Measurements from ENCODE around the gene RUNDC3A.

Gene RUNDC3A

GRCh38 chr17:44281570-44281969 is 26.8 kb upstream of the RUNDC3A start:
- TF ChIP-seq PAX5 (IDR thresholded peaks at IDR 0.05; ENCODE audit: insufficient read depth, low read length, severe bottlenecking) (no peak), POLR2AphosphoS5 (IDR thresholded peaks at IDR 0.05; ENCODE audit: low read depth, low read length) (no peak), SPI1 (IDR thresholded peaks at IDR 0.05; ENCODE audit: low read depth, low read length) (no peak), POU2F2 (IDR thresholded peaks at IDR 0.05; ENCODE audit: low read depth, low read length) (no peak), TAF1 (IDR thresholded peaks at IDR 0.05; ENCODE audit: low read depth, low read length) (no peak), POLR2A (IDR thresholded peaks at IDR 0.05; ENCODE audit: low read depth, low read length) (no peak)
- no peak for DNase-seq (ENCODE audit: insufficient read length, low spot score)
- FAIRE-seq, result no peak

- TF ChIP-seq SPI1 (IDR thresholded peaks at IDR 0.05; ENCODE audit: low read depth, low read length), result no peak
- TF ChIP-seq TAF1 (IDR thresholded peaks at IDR 0.05; ENCODE audit: low read depth, low read length), result no peak
- no peak for TF ChIP-seq POLR2A (IDR thresholded peaks at IDR 0.05; ENCODE audit: low read depth, low read length)
- TF ChIP-seq POLR2AphosphoS5 (IDR thresholded peaks at IDR 0.05; ENCODE audit: low read depth, low read length), result no peak
- TF ChIP-seq PAX5 (IDR thresholded peaks at IDR 0.05; ENCODE audit: insufficient read depth, low read length, severe bottlenecking), result no peak
- TF ChIP-seq POU2F2 (IDR thresholded peaks at IDR 0.05; ENCODE audit: low read depth, low read length), result no peak
- no peak for FAIRE-seq
- DNase-seq (ENCODE audit: insufficient read length, low spot score), result no peak
Observed at GRCh38 chr17:44282264-44282663, 26.1 kb upstream of the RUNDC3A start.

- FAIRE-seq, result no peak
- TF ChIP-seq TAF1 (IDR thresholded peaks at IDR 0.05; ENCODE audit: low read depth, low read length), result no peak
- TF ChIP-seq PAX5 (IDR thresholded peaks at IDR 0.05; ENCODE audit: insufficient read depth, low read length, severe bottlenecking), result no peak
- TF ChIP-seq POU2F2 (IDR thresholded peaks at IDR 0.05; ENCODE audit: low read depth, low read length), result no peak
- TF ChIP-seq SPI1 (IDR thresholded peaks at IDR 0.05; ENCODE audit: low read depth, low read length), result no peak
- TF ChIP-seq POLR2AphosphoS5 (IDR thresholded peaks at IDR 0.05; ENCODE audit: low read depth, low read length), result no peak
- TF ChIP-seq POLR2A (IDR thresholded peaks at IDR 0.05; ENCODE audit: low read depth, low read length), result no peak
- no peak for DNase-seq (ENCODE audit: insufficient read length, low spot score)
Observed at GRCh38 chr17:44283344-44284023, 24.9 kb upstream of the RUNDC3A start.

GRCh38 chr17:44284024-44284400 is 24.4 kb upstream of the RUNDC3A start:
- TF ChIP-seq TAF1 (IDR thresholded peaks at IDR 0.05; ENCODE audit: low read depth, low read length) (no peak), POLR2A (IDR thresholded peaks at IDR 0.05; ENCODE audit: low read depth, low read length) (no peak), SPI1 (IDR thresholded peaks at IDR 0.05; ENCODE audit: low read depth, low read length) (no peak)
- no peak for FAIRE-seq
- no peak for DNase-seq (ENCODE audit: insufficient read length, low spot score)

GRCh38 chr17:44287651-44288050 is 20.8 kb upstream of the RUNDC3A start:
- DNase-seq (ENCODE audit: insufficient read length, low spot score), result no peak
- FAIRE-seq, result no peak
- no peak for TF ChIP-seq POLR2A (IDR thresholded peaks at IDR 0.05; ENCODE audit: low read depth, low read length)

GRCh38 chr17:44293509-44294226 is 14.7 kb upstream of the RUNDC3A start:
- DNase-seq (ENCODE audit: insufficient read length, low spot score) (no peak), FAIRE-seq (no peak)
- TF ChIP-seq SPI1 (IDR thresholded peaks at IDR 0.05; ENCODE audit: low read depth, low read length), result no peak

GRCh38 chr17:44297975-44298374 is 10.4 kb upstream of the RUNDC3A start:
- FAIRE-seq, result no peak
- DNase-seq (ENCODE audit: insufficient read length, low spot score), result no peak
- TF ChIP-seq POLR2AphosphoS5 (IDR thresholded peaks at IDR 0.05; ENCODE audit: low read depth, low read length) (no peak), SPI1 (IDR thresholded peaks at IDR 0.05; ENCODE audit: low read depth, low read length) (no peak), TAF1 (IDR thresholded peaks at IDR 0.05; ENCODE audit: low read depth, low read length) (no peak), PAX5 (IDR thresholded peaks at IDR 0.05; ENCODE audit: insufficient read depth, low read length, severe bottlenecking) (no peak), POU2F2 (IDR thresholded peaks at IDR 0.05; ENCODE audit: low read depth, low read length) (no peak), POLR2A (IDR thresholded peaks at IDR 0.05; ENCODE audit: low read depth, low read length) (no peak)

GRCh38 chr17:44304651-44305050 is 3.8 kb upstream of the RUNDC3A start:
- DNase-seq (ENCODE audit: insufficient read length, low spot score) (no peak), FAIRE-seq (no peak)
- TF ChIP-seq POU2F2 (IDR thresholded peaks at IDR 0.05; ENCODE audit: low read depth, low read length), result no peak
- no peak for TF ChIP-seq POLR2A (IDR thresholded peaks at IDR 0.05; ENCODE audit: low read depth, low read length)
- no peak for TF ChIP-seq SPI1 (IDR thresholded peaks at IDR 0.05; ENCODE audit: low read depth, low read length)
- no peak for TF ChIP-seq TAF1 (IDR thresholded peaks at IDR 0.05; ENCODE audit: low read depth, low read length)
- TF ChIP-seq PAX5 (IDR thresholded peaks at IDR 0.05; ENCODE audit: insufficient read depth, low read length, severe bottlenecking), result no peak
- TF ChIP-seq POLR2AphosphoS5 (IDR thresholded peaks at IDR 0.05; ENCODE audit: low read depth, low read length), result no peak

- FAIRE-seq (no peak), DNase-seq (ENCODE audit: insufficient read length, low spot score) (no peak)
- TF ChIP-seq PAX5 (IDR thresholded peaks at IDR 0.05; ENCODE audit: insufficient read depth, low read length, severe bottlenecking), result no peak
- TF ChIP-seq POU2F2 (IDR thresholded peaks at IDR 0.05; ENCODE audit: low read depth, low read length), result no peak
- TF ChIP-seq POLR2AphosphoS5 (IDR thresholded peaks at IDR 0.05; ENCODE audit: low read depth, low read length), result no peak
- TF ChIP-seq TAF1 (IDR thresholded peaks at IDR 0.05; ENCODE audit: low read depth, low read length), result no peak
- no peak for TF ChIP-seq SPI1 (IDR thresholded peaks at IDR 0.05; ENCODE audit: low read depth, low read length)
- TF ChIP-seq POLR2A (IDR thresholded peaks at IDR 0.05; ENCODE audit: low read depth, low read length), result no peak
Observed at GRCh38 chr17:44307387-44308186, 814 bp upstream of the RUNDC3A start.
